Left renal pelvis (tissue), 4 donors: Measurements from ENCODE around the gene RNF13. TPM values are rescaled to one million over a fixed set of nuclear protein-coding genes. Genes with fewer than 3 reads are reported as not detected.
"Not testable (repeated sequence)": the region's sequence is repeated elsewhere in the genome, so short reads cannot be mapped to it uniquely, and the experiment has no call there.

Experiments
- DNase-seq, 4 donors: peaks; one replicate each; pipeline ENCODE4 v3.0.0-alpha.2; 2013; ENCODE audit warnings: low read depth in 4 of 4, low spot score in 3 of 4
- polyA plus RNA-seq, 4 donors: library from polyadenylated mRNA; unstranded; fragments of 120-200 nt; gene quantifications; one replicate each; pipeline ENCODE4 v1.2.1, GENCODE V29; 2013; ENCODE audit not compliant: insufficient read length in 4 of 4

Gene RNF13
- polyA plus RNA-seq, 4 donors = 77.2 to 118 (median 89.8) TPM

- not testable (repeated sequence) for DNase-seq
Observed at GRCh38 chr3:149943966-149944365, 131.0 kb downstream of the RNF13 start.

DNA sequence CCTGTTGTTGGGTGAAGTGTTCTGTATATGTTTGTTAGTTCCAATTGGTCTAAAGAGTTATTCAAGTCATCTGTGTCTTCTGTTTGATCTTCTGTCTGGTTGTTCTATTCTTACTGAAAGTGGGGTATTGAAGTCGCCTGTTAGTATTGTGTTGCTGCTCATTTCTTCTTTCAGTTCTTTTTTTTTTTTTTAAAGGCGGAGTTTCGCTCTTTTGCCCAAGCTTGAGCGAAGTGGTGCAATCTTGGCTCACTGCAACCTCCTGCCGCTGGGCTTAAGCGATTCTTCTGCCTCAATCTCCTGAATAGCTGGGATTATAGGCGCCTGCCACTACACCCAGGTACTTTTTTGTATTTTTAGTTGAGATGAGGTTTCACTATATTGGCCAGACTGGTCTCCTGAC, 134.2 kb downstream of the RNF13 start:
- DNase-seq = no peak

DNA sequence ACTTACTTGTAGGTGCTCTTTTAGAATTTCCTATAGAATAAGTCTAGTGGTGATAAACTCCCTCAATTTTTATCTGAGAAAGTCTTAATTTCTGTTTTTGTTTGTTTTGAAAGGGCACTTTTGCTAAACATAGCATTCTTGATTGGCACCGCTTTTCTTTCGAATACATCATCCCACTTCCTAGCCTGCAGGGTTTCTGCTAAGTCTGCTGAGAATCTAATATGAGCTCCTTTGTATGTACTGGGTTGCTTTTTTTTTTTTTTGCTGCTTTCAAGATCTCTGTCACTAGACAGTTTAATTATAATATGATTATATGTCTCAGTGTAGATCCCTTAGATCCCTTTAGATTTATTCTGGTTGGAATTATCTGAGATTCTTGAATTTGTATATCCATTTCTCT, 136.2 kb downstream of the RNF13 start:
- no peak for DNase-seq

DNA sequence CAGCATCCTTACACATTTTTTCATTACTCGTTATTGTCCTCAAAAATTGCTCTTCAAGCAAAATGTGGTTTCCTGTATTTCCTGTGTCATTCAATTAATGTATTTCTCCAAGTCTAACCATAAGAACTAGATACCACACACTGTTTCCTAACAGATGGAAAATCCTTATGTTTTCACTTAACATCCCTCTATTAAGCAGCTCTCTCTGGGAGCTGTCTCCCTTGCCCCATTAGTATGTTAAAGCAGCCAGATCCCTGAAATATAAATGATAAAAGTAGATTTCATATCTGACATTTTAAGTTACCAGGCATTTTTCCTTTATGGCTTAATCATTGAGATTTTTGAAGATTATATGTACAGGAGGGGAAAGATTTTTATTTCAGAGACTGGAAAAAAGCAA, 141.8 kb downstream of the RNF13 start:
- no peak for DNase-seq

DNA sequence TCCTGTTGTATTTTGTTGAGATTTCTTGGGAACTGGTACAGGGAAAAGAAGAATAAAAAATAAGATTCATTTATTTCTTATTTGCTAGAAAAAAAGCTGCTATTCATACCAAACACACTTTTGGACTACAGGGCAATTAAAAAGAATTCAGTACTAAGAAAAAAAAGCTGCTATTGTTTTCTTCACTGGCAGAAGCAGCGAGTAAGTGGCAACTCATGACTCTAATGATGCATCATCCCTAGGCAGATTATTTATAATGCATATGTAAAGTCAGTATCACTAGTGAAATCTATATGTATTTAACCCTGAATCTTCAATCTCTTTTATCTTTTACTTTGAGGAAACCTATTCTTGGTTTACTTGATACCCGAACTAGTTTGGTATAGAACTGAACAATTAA, 142.4 kb downstream of the RNF13 start:
- no peak for DNase-seq

- DNase-seq = no peak
Observed at GRCh38 chr3:149957361-149958125, 144.5 kb downstream of the RNF13 start.

DNA sequence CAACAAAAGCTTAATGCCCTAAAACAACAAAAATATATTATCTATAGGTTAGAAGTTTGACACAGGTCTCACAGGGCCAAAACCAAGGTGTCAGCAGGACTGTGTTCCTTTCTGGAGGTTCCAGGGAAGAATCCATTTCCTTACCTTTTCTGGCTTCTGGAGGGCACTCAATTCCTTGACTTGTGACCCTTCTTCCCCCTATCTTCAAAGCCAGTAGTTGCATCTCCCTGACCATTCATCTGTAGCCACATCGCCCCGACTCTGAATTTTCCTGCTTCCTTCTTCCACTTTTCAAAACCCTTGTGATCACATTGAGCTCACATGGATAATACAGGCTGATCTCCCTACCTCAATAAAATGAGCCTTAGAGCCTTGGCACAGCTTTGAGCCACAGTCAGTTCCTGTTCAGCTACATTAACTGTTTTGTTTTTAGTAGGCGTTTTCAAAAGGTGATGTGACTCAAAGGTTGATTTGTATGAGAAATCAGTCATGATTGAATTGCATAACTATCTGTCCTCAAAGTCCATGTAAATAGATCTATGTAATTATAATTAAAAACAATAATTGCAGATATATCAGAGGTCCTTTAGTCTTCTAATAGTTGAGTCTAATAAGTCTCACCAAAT, 145.3 kb downstream of the RNF13 start:
- no peak for DNase-seq

- no peak for DNase-seq
Observed at GRCh38 chr3:149959443-149959842, 146.4 kb downstream of the RNF13 start.

GRCh38 chr3:149963485-149963884, 150.5 kb downstream of the RNF13 start:
- no peak for DNase-seq

DNA sequence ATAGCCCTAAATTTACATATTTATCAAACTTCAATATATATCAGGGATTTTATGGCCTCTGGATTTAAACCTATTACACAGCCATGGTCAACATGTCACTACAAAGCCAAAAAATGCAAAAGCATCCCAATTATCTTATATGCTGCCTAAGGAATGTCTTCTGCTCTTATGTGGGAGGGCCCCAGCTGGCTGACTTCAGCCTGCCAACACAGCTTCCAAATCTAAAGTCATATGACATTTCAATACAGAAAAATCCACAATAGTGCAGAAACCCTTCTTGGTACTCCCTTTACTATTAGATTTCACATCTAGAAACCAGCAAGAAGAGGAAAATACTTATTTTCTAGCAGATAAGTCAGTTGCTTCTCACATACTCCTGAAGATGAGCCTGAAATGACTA, 151.3 kb downstream of the RNF13 start:
- DNase-seq = no peak

DNA sequence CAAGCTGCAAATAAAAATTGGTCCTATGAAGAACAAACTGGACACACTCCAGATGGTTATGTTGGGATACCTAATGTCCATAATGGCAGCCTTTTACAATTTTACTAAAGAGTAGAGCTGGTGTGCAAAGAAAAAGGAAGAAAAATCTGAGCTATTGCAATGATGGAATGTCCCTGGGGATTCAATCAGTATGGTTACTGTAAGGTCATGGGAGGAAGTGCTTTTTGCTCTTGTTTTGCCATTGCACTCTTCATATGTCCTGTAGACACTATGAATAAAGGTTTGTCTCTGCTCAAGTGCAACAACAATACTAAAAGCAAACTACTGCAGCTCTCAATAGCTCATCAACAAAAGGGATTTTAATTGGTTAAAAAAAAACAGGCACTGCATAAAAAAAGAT, 152.3 kb downstream of the RNF13 start:
- DNase-seq = no peak

GRCh38 chr3:149967086-149967685, 154.2 kb downstream of the RNF13 start:
- peak in 1 of 4 donors; percentile 38 for DNase-seq

GRCh38 chr3:149968216-149968615, 155.2 kb downstream of the RNF13 start:
- no peak for DNase-seq

DNA sequence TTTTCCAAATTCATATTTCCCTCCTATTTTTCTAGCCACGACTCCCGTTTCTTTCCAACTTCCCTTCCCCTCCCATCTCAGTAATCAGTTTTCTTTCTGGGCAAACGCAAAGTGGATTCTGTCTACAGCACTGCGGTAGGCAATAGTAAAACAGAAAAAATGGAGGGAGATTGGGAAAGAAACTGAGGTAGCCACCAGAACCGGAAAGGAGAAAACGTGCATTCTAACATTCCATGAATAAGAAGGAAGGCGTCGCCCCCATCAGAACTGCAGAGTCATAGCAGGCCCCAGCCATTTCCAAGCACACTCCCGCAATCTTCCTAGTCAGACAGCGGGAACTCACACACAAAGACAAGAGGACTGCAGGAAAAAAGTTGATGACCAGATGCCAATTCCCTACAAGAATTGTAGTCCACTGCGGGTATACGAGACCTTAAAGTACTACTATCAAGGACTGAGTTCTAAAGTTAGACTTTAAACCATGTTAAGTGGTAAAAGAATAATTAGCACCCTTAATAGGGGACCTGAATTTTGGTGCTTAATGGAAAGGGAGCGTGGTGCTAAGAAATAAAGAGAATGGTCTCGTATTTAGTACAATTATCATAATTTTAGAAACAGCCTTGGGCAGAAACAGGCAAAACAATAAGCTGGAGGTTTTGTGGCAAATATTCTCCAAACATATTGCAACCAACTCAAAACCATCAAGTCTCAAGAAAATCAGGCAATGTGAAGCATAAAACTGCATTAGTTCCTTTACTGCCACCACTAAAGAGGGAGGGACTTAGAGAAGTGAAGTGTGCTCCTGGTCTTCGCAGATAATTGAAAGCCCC, 156.3 kb downstream of the RNF13 start:
- DNase-seq = peak in 2 of 4 donors; percentile 46 to 58

DNA sequence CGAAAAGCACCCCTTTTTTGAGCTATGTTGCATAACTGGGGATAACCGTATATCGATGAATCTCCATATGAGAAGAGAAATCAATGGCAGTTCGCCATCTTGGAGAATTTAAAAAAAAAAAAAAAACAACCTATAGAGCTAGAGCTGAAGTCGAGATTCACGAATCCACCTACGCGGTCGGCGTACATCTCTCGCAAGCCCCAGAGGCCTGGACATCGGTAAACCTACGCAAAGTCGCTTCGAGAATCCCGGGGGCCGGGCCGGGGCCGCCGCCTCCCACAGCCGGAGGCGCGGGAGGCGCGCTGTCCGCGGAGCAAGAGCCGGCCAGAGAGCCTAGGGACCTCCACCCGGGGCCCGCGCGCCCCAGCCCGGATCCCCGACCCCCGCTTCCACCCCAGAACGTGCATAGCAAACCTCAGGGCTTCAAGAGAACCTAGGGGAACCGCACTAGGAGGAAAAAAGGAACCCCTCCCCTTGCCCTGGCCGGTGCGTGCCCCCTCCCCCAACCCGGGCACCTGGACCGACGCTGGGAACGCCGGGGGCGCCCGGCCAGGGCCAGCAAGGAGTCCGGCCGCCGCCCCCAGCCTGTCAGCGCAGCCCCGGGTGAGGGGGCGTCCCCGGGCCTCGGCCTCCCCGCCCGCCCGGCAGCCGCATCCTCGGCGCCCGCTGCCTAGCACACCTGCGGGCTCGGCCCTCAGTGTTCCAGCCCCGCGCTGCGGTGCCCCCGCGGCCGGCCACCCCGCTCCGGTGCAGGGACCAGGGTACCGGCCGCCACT, 157.1 kb downstream of the RNF13 start:
- DNase-seq = peak in 3 of 4 donors; percentile 82 to 90 (median 90)

DNA sequence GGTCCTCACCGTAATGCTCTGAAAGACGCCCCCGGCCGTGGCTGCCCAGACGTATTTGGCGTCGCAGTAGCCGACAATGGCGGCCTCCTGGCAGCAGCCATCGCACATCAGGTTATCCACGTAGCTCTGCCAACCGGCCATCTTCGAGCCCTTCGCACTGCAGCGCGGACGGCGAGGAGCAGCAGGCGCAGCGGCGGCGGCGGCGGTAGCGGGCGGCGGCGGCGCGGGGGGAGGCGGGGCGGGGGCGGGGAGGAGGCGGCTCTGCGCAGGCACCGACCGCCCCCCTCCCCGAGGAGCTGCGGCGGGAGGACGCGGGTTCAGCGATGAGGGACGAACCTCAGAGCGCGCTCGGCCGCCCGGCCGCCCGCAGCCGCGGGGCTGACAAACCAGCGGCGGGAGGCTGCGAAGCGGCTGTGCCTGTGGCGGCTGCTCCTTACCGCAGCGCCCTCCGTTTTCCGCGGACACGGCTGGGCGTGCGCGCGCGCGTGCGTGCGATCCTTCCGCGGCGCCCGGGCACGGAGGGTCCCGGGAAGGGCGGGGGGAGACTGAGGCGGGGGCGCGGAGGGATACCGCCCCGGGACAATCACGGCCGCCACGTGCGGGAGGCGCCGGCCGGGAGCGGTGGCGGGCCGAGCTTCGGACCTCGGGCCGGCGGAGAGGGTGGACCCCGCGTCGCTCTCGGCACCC, 157.8 kb downstream of the RNF13 start, which contains the start of gene PFN2:
Gene PFN2 (minus strand): TSS at position 180 of the 687 bp plus-strand sequence. CDS start 39 bp downstream, at position 141.
- peak in 3 of 4 donors; percentile 80 to 87 (median 81) for DNase-seq

- DNase-seq = peak in 3 of 4 donors; percentile 73 to 82 (median 79)
Observed at GRCh38 chr3:149971403-149972075, 158.5 kb downstream of the RNF13 start.

- no peak for DNase-seq
Observed at GRCh38 chr3:149975919-149976318, 162.9 kb downstream of the RNF13 start.

- DNase-seq = peak in 1 of 4 donors; percentile 50
Observed at GRCh38 chr3:149977386-149977785, 164.4 kb downstream of the RNF13 start.
